NCI-H128 (cell line): ENCODE results near the gene E2F3.
"Not testable (repeated sequence)": the region's sequence is repeated elsewhere in the genome, so short reads cannot be mapped to it uniquely, and the experiment has no call there.

Experiments used
- DNase-seq: peaks from one replicate; lab custom pipeline; 2025; ENCODE audit not compliant: unreplicated experiment; lab: John Stamatoyannopoulos, UW

The E2F3 gene

DNA sequence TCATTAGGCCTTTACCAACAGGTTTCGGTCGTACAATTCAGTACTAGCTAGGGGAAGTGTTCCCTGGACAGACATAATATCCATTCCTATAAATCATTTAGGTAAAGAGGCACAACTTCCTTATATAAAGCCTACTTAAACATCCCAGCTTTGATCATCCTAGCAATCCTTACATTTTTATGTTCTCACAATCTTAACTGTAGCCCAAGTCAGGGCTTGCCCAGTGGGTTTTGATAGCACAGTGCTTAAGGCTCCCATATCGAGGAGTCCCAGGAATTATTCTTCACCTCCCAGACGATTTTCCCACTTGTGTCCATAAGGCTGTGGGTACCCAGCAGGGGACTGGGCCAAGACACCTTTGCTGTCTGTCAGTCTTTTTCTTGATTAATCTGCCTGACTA, 63.2 kb downstream of the E2F3 start:
- DNase-seq, result no peak

DNA sequence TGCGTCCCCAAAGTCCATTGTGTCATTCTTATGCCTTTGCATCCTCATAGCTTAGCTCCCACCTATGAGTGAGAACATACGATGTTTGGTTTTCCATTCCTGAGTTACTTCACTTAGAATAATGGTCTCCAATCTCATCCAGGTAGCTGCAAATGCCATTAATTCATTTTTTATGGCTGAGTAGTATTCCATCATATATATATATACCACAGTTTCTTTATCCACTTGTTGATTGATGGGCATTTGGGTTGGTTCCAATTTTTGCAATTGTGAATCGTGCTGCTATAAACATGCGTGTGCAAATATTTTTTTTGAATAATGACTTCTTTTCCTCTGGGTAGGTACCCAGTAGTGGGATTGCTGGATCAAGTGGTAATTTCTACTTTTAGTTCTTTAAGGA, 63.9 kb downstream of the E2F3 start:
- DNase-seq, result not testable (repeated sequence)

- DNase-seq, result no peak
Measured at GRCh38 chr6:20467437-20467836, 65.8 kb downstream of the E2F3 start.

DNA sequence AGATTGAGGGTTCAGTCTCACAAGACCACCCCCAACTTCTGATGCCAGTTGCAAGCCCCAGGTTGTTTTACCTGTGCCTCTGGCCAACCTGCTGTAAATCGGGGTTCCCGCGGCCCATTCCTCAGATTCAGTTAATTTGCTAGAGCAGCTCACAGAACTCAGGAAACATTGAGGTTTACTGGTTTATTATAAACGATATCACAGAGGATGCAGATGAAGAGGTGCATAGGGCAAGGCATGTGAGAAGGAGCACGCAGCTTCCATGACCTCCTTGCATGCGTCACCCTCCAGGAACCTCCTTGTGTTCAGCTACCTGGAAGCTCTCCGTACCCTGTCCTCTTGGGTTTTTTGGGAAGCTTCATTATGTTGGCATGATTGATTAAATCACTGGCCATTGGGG, 66.5 kb downstream of the E2F3 start:
- DNase-seq, result no peak

GRCh38 chr6:20472748-20473147, 71.1 kb downstream of the E2F3 start:
- DNase-seq, result no peak

DNA sequence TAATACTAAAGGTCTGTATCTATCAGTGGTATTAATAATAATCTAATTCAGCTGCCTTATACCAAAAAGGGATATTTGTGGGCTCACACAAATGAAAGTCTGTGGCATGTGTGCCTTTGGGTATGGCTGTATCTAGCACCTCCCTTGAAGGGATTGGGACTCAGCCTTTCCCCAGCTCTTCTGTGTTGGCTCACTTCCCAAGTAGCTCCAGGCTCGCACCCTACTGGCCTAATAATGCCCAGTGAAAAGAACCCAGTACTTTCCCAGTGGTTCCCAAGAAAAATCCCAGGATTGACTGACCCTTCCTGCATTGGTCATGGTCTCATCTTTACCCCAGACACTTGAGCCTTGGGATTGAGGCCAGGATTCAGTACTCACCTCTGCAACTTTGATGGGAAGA, 71.8 kb downstream of the E2F3 start:
- no peak for DNase-seq

DNA sequence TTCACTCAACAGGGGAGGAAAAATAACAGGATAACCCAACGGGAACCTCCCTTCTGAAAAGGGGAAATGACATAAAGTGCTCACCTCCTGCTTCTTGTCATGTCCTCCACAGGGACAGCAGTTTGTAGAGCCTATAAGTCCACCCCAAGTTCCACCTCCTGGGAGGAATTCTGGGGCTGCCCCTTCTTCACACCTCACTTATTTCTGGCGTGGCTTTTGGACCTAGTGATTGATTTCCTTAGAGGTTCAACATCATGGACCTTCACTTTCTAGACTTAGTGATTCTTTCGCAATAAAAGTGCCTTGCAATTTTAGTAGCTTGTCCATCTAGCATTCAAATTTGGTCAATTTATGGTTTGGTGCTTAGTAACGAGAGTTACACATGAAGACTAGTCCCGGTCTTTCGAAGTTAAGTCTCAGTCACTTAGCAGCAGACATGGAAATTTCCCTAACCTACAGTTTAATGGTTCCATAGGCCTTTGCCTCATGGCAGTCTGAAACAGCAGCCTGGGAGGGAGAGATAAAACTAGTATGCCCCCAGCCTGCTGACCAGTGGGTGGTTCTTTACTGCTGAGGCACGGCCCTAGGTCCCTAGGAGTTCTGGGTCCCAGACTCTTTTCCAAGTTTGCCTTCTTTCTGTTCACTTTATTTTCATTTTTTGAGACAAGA, 73.3 kb downstream of the E2F3 start:
- DNase-seq, result no peak

DNA sequence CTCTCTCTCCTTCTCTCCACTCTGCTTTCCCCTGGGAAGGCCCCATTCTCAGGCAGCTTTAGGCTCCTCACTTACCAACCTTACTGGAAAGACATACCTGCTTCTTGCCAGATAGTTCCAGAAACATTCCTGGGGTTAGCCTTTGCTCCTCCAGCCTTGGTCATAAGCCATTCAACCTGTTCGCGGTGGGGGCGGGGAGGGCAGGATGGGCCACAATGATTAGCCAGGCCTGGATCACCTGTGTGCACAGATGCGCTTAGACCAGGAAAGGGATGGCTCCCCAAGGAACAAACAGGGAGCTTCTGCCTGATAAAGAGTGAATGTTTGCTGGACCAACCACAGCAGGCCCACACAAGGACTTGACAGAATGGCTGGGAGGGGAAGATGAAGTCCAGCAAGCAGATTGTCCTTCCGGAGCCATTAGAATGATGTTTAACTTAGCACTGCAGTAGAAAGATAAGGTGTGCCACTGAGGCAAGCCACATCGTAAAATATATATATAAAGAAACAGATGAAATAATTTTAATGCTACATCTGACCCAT, 74.9 kb downstream of the E2F3 start:
- no peak for DNase-seq

- no peak for DNase-seq
Measured at GRCh38 chr6:20477485-20477884, 75.8 kb downstream of the E2F3 start.

- no peak for DNase-seq
Measured at GRCh38 chr6:20479060-20479459, 77.4 kb downstream of the E2F3 start.

- DNase-seq, result no peak
Measured at GRCh38 chr6:20479526-20479925, 77.8 kb downstream of the E2F3 start.

- DNase-seq, result no peak
Measured at GRCh38 chr6:20481281-20481680, 79.6 kb downstream of the E2F3 start.

- DNase-seq, result no peak
Measured at GRCh38 chr6:20483887-20484497, 82.3 kb downstream of the E2F3 start.

DNA sequence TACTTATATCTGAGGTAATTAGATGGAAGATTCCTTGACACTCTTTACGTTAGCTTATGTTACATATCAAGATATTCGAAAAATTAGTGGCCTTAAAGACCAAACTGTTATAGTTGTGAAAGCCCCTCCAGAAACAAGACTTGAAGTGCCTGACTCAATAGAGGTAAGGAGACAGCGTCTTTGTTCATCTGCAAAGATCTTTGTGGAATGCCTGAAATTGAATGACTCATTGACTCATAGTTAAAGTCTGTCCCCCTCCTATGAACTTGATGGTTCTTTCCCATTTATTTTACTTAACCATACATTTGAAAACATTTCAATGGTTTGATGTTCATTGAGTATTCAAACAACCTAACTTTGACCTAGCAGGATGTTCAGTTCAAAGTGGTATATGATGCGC, 85.0 kb downstream of the E2F3 start:
- DNase-seq, result no peak

DNA sequence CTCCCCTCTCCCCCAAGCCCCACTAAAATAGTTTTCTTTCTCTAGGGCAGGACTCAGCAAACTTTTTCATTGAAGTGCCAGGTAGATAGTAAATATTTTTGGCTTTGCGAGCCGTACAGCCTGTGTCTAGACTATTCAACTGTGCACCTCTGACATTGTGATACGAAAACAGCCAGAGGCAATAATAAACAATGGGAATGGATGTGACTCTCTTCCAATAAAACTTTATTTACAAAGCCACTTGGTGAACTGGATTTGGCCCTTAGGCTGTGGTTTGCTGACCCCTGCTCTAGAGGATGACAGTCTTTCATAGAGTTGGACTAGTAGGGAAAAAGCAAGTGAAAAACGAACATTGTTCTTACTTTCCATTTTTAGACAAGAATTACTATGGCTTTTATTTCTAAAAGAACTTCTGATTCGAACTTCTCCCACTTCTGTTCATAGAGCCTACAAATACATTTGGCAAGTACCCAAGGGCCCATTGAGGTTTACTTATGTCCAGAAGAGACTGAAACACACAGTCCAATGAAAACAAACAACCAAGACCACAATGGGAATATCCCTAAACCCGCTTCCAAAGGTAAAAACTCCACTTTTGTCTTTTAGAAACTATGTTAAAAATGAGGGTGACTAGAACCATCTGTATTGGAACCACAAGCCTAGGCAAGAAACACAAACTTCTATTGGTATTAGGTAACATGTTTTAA, 86.1 kb downstream of the E2F3 start:
- no peak for DNase-seq

DNA sequence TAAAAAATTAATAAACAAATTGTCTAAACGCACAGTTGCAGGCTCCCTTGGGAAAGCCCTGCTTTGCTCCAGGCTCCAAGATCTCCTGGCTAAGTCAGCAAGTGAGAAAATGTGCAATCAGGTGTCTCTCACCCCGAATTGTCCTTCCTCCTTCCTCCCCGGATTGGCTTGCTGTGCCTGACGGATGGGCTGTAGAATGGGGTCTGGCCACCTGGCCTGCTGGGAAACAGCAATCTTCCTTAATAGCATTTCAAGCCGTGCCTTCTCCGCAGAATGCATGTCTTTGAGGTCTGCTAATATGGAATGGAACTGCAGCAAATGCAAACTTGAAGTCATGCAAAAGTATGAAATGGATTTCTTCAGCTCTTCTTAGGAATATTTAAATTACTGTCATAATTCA, 88.9 kb downstream of the E2F3 start:
- DNase-seq, result no peak

DNA sequence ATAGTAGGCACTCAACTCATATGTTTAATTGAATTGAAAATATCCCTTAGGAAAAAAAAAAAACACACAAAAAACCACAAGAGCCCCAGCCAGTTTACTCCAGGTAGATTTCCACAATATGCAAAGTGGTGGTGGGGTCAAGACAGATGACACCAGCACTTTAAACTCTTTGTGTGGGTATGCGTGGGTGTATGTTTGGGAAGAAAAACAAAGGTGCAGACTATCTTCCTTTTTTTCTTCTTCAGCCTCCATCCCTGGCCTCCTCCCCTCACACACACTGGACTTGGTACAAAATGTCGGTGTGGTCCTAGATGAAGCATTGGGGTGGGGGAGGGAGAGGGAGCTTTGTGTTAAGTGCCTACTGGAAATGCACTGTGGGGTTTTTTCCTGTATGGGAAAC, 90.4 kb downstream of the E2F3 start:
- DNase-seq, result no peak

DNA sequence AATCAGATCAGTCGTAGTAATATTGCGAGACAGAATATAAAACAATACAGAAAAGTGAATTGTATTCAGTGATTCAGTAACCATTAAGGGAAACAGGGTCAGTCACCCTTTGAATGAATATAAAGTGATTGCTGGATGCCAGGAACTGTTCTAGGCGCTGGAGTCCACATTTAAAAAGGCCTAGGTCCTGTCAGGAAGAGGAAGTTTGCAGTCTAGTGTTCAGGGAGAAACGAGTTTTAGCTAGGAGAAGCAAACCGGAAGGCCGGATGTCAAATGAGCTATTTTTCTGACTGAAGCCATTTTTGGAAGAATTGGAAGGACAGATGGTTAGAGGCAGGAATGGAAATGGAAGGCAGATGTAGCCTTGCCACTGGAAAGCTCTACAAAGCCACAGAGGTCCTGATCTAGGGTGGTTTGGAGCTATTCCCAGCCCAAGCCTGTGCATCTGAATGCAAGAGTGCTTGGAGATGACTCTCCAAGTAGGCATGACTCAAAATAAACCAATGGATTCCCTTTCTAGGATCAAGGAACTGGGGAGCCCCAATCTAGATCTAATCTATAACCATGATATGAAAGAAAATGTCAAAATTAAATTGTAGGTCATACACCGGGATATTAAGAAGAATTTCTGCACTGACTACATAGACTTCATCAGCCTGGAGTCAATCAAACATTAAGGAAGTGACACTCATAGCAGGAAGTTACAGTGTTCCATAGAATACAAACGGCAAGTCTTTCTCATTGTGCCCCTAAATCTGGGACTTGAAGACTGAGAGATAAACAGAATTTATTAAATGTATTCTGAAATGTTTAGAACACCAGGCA, 95.7 kb downstream of the E2F3 start:
- no peak for DNase-seq

DNA sequence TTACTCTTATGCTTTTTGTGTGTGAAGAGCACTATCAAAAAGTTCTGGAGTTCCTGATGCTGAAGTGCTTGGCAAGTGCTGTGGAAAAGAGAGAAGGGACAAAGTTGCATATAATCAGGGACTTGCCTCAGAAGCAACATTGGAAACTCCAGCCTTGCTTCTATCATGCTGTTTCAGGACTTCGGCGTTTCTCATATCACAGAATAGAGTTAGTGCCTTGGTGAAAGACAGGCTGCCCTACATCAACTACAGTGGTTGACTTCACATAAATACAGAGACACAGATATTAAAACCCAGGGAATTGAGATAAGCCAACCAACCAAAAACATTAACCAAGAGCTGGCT, 96.3 kb downstream of the E2F3 start:
- no peak for DNase-seq

GRCh38 chr6:20509212-20509611, 107.5 kb downstream of the E2F3 start:
- no peak for DNase-seq

DNA sequence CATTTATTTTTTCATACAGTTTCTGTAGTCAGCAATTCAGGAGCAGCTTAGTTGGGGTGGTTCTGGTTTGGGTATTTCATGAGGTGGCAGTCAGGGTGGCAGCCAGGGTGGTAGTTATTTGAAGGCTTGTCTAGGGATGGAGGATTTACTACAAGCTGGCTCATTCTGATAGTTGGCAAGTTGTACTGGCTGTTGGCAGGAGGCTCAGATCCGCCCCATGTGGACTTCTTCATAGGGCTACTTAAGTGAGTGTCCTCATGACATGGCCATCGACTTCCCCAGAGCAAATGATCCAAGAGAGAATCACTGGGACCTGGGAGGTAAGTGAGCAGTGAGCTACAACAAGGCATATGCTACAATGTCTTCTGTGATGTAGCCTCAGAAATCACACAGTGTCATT, 110.2 kb downstream of the E2F3 start:
- DNase-seq, result no peak
